Stomach (tissue), 4 donors: ENCODE measurements around the gene AKR1C2.

Experiments used
- POLR2A ChIP-seq, 4 donors: fragments of 450-650 bp; IDR thresholded peaks; one replicate each; pipeline ENCODE4 v1.6.1; 2016; ENCODE audit warnings: antibody characterized with exemption in 4 of 4, control low read depth in 2 of 4, mild to moderate bottlenecking in 1 of 4, moderate library complexity in 1 of 4
- POLR2AphosphoS5 ChIP-seq, 3 donors: sonication (generic); formaldehyde crosslinking; IDR thresholded peaks; one replicate each; pipeline ENCODE4 v1.6.1; 2016; ENCODE audit warnings: antibody characterized with exemption in 3 of 3
- TF ChIP-seq, protein P1 (sequence below), 7 experiments: fragments of 450-650 bp in 4 of 7; fragments of 200-600 bp in 3 of 7; sonication (generic) in 3 of 7; IDR thresholded peaks; one replicate each; pipeline ENCODE4 v1.5.1; 2016 to 2019; ENCODE audit warnings: antibody characterized with exemption in 7 of 7, control low read depth in 2 of 7, mild to moderate bottlenecking in 1 of 7

- TF ChIP-seq POLR2A (IDR thresholded peaks at IDR 0.05) = no peak
- TF ChIP-seq, protein P1, sequence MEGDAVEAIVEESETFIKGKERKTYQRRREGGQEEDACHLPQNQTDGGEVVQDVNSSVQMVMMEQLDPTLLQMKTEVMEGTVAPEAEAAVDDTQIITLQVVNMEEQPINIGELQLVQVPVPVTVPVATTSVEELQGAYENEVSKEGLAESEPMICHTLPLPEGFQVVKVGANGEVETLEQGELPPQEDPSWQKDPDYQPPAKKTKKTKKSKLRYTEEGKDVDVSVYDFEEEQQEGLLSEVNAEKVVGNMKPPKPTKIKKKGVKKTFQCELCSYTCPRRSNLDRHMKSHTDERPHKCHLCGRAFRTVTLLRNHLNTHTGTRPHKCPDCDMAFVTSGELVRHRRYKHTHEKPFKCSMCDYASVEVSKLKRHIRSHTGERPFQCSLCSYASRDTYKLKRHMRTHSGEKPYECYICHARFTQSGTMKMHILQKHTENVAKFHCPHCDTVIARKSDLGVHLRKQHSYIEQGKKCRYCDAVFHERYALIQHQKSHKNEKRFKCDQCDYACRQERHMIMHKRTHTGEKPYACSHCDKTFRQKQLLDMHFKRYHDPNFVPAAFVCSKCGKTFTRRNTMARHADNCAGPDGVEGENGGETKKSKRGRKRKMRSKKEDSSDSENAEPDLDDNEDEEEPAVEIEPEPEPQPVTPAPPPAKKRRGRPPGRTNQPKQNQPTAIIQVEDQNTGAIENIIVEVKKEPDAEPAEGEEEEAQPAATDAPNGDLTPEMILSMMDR (IDR thresholded peaks at IDR 0.05) = no peak
- TF ChIP-seq POLR2AphosphoS5 (IDR thresholded peaks at IDR 0.05) = no peak
Measured at GRCh38 chr10:5036511-5036910, 32.9 kb upstream of the AKR1C2 start.
